GM19455 (cell line): ENCODE data around the gene SLC2A1.
A peak's percentile ranks its signal among the peaks of the same experiment; 100 is the strongest.

Source experiments
- ATAC-seq: cut with Tn5 transposase; IDR thresholded peaks from one replicate; pipeline ENCODE4 v1.9.1; 2021; ENCODE audit not compliant: unreplicated experiment

Gene SLC2A1

DNA sequence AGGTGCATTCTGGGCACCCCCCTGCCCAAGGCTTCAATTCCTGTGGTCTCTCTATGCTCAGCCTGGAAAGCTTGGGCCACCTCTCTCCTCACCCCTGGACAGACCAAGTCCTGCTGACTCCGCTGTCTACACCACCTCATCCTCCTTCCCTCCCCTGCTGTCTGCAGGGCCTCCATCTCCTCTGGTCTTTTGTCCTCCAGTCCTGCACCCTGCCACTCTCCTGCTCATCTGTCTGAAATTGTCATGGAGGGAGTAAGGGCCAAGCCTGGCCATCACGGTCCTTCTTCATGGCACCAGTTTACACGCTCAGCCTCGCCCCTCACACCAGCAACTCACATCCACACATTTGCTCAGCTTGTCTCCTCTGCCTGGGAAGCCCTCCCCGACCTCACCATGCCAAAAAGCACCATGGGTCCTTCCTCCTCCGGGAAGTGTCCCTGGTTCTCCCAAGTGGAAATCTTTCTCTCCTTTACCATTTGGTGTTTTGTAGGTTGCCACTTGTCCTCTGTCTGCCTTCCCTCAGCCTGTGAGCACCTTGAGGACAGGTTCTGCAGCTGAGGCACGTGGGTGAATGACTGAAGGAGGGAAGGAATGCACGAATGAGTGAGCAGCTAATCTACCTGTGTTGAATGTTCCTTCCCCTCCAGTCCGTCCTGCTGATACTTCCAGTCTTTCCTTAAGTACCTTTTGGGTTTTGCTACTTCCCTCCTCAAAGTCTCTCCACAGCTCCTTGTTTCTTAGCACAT, 2.1 kb upstream of the SLC2A1 start:
- ATAC-seq, result no peak

DNA sequence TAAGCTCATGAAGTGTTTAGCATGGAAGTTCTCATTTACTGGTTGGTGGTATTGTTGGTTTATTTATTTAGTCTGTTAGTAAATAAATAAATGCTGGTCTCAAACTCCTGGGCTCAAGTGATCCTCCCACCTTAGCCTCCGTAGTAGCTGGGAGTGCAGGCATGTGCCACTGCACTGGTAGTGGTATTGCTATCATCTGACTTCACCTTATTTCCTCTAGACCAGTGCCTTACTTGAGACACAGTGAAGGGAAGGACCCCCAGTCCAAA, 1.4 kb upstream of the SLC2A1 start:
- ATAC-seq, result no peak

DNA sequence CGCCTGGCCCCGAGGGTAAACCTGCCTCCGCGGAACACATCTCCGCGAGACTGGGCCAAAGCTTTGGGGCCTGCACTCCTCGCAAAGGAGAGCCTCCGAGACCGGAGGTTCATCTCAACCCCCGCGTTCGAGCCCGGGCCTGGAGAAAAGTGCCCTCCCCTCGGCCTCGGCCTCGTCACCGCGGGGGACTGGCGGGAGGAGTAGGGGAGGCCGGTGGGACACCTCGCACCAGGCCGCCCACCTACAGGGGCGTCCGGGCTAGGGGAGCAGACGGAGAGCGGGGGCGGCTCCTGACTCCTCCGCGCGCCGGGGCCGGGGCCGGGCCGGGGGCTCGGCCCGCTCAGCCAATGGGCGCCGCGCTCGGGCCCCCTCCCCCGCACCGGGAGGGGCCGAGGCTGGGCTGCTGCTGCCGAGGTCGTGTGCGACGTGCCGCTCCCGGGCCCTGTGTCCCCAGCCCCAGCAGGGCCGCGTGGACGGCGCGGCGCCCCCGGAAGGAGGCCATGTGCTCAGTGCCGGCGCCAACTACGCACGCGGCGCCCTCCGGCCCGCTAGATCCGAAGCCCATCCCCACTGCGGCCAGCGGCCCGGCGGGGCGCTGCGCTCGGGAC, 684 bp downstream of the SLC2A1 start:
- peak; percentile 59 for ATAC-seq

DNA sequence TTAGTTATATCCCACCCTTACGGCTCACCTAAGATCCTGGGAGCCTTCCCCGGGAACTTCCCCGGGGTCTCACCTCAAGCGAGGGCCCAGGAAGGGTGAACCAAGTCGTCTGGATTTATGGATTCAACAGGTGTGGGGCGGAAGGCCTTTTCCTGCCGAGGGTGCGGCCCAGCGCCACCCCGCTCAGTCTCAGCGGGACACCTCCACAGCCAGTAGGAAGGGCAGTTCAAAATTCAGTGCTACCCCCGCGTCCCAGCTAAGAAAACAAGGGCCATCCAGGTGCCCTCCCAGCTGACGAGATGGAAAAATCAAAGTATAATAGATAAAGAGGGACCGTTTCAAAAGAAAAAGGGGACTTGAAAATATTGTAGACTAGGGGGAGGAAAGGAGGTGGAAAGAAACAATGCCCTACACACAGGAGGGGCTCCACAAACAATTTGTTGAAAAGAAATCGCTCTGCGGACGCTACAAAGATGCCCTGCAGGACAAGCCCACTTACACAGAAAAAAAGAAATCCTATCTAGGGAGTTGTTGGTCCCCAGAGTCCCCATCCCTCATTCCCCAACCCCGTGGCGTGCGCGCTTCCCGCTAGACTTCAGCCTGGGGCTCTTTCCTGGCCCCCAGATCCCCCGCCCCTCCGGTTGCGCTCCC, 1.3 kb downstream of the SLC2A1 start:
- no peak for ATAC-seq

DNA sequence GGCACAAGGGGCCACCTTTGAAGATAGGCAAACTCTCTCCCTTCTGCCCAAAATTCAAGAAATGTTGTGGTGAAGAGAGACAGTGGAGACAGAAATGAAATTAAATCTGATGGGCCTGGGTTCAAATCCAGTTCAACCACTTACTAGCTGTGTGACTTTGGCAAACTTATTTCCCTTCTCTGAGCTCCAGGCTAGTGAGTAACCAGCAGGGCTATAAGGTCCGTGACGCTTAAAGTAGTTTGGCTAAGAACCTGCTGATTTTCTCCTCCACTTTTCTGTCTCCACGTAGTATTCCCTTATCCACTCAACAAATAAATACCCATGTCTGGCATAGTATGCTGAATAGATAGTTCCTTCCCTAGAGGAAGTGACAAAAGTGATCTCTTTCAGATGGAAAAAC, 1.9 kb downstream of the SLC2A1 start:
- no peak for ATAC-seq

DNA sequence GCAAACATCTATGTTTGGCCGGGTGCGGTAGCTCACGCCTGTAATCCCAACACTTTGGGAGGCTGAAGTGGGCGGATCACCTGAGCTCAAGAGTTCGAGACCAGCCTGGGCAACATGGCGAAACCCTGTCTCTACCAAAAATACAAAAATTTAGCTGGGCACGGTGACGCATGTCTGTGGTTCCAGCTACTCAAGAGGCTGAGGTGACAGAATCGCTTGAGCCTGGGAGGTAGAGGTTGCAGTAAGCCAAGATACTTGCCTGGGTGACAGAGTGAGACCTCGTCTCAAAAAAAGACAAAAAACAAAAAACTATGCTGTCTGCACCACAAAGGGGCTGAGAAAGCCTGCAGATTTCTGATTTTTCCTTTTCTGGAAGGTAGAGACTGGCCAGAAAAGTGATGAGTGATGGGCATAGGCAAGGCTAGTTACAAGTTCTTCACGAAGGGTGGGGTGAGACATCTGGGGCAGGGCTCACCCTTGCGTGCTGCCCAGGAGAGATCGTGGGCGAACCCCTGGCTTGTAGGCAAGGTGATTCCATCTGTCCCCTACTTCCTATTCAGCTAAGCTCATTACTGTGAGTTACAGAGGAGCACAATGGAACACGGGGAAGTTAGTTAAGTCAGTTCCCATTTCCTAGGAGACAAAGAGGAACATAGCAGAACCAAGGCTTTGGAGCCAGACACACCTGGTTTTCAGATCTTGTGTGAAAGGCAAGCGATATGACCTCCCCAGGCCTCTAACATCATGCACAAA, 3.2 kb downstream of the SLC2A1 start:
- no peak for ATAC-seq

DNA sequence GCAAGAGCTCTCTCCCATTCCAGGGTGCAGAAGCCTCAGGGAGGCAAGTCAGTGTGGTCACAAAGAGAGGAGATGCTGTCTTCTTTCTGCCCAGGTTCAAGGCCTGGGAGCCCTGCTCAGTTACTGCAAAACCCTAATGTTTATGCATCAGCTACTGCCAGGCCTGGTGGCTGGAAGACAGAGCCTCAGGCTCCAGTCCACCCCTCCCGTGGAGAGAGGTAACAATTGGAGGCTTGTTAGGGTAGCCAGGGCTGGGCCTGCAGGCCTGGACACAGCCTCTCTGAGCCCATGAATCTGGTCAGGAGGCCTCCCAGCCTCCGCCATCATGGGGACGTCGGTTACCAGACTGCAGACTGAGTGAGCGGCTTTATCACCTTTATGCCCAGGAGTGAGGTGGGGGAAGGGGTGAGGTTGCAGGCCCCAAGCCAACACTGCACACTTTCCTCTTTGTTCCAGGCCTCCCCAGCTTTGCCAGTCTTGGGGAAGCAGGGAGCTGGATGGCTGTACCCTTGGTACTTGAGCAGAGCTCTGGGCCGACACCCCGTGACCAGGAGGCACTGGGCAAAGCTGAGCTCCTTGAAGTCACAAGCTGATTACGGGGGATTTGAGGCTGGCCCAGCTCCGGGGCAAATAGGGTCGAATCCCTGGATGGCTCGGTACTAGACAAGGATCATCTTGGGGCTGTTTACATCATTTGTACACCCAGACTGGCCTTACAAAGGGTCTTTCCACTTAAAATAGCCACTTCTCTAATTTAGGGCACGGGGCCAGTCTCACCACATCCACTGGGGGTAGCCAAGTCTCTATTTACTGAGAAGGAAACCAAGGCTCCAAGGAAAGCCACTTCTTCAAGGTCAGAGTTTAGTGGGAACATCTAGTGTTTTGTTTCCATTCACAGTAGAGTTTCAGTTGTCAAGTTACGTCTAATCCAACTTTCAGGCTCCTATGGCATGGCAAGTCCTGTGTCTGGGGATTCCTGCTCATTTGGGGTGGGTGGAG, 5.2 kb downstream of the SLC2A1 start:
- ATAC-seq, result no peak

DNA sequence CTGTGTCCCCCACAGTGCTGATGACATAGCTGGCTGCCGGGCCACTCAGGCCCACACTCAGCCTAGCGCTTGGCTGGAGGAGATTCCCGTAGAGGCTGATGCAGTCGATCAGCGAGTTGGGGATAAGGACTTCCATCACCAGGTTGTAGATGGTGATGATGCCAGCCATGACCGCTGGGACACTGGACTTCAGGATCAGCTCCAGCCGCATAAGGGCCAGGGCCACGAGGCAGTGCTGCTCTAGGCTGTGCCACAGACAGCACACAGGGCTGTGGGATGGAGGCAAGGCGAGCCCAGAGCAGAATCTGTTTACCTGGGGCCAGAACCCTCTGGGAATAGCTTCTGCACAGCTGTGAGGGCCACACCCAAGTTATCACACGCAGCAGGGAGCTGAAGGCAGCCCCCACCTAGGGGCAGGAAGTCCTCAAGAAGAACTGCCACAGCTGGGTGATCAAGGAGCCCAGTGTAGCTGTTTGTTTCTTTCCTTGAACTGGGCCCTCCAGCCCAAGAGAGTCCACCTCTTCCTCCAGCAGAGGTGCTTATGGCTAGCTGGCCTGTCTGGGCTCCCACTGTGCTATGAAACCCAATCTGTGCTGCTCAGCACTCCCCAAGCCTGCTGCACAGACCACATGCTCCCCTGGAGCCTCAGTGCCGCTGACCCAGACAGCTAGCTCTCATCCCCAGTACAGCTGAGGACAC, 6.2 kb downstream of the SLC2A1 start:
- ATAC-seq, result no peak

DNA sequence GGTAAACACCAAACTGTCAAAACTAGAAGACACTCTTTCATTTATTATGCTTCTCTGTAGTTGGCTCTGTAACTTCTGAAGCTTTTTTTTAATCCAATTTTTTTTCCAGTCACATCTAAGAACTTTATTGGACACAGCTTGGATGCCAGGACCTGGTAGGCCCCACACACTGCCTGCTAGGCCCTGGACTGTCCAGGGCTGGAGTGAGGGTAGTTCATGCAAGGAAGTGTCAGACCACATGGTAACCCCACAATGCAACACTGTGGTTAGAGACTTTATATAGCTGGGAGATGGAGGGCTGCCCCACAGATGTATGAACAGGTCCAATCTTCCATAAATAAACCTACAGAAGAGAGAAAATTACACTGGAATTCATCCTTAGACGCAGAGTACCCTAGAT, 7.1 kb downstream of the SLC2A1 start:
- no peak for ATAC-seq

DNA sequence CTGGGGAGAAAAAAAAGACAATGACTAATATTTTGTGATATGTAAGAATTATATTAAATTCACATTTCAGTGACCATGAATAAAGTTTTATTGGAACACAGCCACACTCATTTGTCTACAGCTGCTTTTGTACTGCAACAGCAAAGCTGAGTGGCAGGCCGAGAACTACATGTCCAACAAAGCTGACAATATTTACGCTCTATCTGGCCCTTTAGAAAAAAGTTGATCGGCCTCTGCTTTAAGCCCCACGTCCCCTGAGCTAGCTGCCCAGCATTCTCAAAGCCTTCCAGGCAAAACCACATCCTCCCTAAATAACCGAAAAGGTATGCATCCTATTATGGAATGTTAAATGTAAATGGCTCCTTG, 8.6 kb downstream of the SLC2A1 start:
- no peak for ATAC-seq

DNA sequence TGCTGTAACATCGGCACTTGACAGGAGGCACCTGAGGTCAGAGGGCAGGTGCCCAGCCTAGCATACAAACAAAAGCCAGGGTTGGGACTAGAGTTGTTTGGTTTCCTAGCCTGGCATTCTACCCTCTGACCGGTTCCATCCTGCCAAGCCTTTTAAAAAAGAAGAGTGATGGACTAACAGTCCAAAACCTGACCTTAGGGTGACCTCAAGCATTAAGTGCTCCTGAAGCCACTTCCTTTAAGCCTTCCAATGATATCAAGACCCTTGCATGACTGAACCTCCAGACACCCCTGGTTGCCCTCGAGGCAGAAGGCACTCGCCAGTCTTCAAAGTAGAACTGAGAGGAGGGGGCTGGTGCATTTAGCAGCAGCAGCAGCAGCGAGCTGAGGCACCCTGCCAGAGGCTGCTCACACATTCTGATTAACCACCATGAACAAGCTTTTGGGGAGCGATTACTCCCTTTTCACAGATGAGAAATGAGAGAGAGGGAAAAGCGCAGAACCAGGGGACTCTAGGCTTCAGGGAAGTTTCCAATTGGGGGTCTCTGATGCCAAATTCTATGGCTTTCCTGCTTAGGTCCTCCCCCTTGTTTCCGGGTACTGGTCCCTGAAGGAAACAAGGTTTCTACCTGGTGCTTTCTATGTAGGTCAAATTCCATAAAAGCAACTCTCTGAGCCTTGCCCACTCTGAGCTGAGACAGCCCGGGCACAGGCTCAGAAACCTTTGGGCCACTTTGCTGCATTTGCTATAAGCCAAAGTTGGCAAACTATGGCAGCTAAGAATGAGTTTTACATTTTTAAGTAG, 9.2 kb downstream of the SLC2A1 start:
- no peak for ATAC-seq

DNA sequence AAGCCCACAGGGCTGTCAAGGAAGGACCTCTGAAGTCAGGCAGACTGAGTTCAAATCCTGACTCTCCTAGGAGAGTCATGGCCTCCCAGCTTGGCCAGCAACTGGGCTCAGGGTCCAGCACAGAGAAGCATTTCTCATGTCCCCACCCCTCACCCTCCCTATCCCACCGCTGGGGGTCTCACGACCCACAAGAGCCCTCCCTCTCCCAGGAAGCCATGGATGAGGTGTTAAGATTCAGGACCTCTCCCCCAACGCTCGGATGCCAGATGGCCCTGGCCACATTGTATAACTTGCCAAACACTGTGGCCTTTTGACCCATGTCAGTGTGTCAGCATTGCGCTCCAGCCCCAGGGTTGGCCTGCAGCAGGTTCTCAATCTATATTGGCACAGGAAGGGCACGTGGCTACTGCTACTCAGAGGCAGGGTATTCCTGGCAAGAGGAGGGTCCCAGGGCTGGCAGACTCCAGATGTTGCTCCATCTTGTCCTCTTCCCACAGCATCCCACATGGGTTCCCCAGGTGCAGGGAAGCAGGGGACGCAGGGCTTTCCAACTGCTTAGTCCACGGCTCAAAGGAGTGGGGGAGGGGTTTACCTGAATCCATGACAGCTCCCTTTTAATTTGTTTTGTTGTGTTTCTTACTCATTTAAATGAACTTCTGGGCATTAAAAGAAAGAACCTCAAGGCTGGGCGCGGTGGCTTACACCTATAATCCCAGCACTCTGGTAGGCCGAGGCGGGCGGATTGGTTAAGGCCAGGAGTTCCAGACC, 10.5 kb downstream of the SLC2A1 start:
- no peak for ATAC-seq

DNA sequence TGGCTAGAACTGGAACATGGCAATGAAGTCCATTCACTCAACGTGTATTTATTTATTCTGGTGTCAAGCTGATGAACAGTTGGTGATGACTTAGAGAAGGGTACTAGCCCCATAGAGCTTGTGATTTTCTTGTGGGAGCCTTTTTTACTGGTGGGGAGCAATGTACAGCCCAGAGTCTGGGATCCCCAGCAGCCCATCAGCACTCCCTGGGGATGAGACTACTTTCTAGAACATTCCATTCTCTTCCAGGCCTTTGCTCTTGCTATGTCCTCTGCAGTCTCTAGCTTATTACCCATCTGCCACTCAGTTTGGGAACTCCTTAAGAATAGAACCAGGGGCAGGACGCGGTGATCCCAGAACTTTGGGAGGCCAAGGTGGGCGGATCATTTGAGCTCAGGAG, 11.6 kb downstream of the SLC2A1 start:
- no peak for ATAC-seq

DNA sequence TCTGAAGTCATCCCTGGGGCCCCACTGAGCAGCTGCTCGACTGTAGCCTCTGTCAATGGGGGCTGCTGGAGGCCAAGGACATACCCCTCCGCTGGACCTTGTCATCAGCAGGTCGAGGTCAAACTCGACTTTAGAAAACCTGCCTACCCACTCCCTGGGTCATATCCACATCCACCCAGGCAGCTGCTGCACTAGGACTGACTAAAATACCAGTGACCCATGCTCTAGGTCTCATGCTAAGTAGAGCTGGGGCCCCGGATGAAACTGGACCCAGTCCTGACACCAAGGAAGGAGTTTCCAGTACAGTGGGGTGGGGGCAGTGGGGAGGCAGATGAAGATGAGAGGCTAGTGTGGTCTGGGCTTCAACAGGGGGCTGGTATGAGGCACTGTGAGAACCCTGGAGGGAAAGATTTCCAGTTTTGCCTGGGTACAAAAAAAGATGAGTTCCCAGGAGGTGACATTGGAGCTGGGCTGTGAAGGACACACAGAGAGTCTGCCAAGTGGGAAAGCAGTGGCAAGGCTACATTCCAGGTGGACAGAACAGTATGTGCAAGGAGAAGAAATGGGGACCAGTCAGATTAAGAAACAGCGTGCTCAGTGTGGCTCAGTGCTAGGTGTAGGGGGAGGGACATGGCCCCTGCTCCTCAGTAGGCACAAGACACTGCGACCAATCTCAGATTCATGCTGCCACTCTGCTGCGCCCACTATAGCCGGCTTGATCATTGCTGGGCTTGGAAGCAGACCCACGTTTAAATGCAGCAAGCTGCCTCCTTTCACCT, 12.4 kb downstream of the SLC2A1 start:
- ATAC-seq, result no peak

DNA sequence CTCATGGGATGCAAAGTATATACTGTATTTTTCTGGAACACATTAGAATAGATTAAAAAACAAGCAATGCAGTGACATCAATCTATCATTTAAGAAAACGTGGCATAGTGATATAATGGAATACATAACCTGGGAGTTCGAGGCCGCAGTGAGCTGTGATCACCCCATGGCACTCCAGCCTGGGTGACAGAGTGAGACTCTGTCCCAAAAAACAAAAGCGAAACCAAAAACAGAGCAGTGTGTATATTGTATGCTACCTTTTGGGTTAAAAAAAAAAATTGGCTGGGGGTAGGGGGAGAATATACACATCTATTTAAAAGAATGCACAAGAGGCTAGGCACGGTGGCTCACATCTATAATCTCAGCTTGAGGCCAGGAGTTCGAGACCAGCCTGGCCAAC, 13.5 kb downstream of the SLC2A1 start:
- no peak for ATAC-seq

DNA sequence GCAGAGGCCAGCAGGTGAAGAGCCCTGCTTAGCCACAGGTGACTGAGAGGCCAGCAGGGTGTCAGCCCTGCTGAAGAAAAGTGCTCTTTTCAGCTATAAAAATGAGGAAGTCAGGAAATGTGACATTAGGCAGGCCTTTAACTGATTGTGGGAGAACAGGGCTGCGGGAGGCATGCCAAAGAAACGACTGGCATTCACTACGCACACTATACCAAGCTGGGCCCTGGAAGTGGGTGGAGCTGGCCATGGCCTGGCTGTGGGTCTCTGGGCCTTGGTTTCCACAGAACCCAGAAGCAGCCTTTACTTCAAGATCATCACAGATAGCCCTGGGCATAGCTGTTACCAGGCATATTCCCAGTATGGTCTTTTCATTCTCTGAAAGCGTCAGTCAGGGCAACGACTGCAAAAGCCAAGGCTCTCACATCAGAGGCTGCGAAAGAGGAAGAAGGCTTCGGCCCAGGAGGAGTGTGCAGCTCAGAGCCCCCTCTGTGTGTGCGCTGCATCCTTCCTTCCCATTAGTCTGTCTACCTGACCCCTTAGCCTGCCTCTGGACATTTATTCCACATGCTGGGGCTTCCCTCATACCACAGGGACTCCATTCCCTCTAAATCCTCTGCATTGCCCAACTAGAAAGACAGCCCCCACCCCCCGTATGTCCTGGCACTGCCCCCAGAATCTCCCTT, 14.3 kb downstream of the SLC2A1 start:
- no peak for ATAC-seq

DNA sequence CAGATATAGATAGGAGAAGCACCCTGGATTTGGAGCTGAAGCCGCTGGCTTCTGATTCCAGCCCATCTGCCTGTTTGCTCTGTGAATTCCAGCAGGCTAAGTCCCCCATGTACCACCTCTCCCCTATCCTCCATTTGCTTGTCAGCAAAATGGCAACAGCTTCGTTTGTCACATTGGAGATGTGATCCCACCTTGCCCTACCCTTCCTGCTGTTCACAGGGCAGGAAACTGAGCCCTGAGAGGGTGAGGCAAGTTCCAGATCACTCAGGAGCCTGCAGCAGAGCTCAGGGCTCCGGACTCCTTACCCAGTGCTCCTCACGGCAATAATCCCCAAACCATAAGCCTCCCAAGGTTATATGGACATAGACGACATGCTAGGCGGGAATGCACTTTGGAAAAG, 14.9 kb downstream of the SLC2A1 start:
- ATAC-seq, result no peak
